Suppressor macrophage treated with lipopolysaccharide for 1 hour (primary cell): ENCODE results near the gene ZBTB7C.

Experiments used
- DNase-seq, 3 donors: peaks; one replicate each; pipeline ENCODE4 v3.0.0-alpha.2; 2020 to 2022

The ZBTB7C gene

GRCh38 chr18:48208432-48209140, 200.6 kb downstream of the ZBTB7C start:
- no peak for DNase-seq

GRCh38 chr18:48207733-48208132, 201.4 kb downstream of the ZBTB7C start:
- DNase-seq, result no peak

GRCh38 chr18:48206887-48207286, 202.3 kb downstream of the ZBTB7C start:
- no peak for DNase-seq

- no peak for DNase-seq
These were observed 205.1 kb downstream of the ZBTB7C start for GRCh38 chr18:48203961-48204666.

DNA sequence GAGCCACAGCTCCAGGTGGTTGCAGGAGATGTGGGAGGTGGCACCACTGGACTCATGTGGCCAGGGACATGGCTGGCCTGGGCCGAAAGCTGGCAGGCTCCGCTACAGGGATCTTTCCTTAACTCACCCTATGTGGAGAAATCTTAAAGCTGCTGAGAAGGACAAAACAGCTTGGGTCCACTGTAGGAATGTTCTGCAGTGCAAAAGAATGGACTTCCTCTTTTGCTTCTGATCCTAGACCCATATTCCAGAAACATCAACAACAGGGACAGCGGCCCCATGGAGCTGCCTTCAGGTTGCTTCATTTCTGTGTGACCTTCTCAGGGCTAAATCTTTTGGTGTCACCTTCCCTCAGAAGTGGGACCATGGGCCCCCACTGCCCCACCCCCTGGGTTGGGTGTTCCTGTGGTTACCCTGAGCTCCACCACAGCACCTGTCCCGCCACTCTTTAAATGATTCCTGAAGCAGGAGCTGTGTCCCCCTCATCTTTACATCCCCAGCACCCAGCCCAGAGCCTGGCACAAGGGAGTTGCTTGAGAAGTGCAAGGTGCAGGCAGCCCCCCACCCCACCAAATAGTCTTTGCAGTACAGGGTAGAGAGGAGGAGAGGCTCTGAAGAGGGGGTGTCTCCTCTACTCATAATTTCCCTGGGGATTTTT, 205.8 kb downstream of the ZBTB7C start:
- no peak for DNase-seq

- DNase-seq, result no peak
These were observed 206.6 kb downstream of the ZBTB7C start for GRCh38 chr18:48202350-48203260.

DNA sequence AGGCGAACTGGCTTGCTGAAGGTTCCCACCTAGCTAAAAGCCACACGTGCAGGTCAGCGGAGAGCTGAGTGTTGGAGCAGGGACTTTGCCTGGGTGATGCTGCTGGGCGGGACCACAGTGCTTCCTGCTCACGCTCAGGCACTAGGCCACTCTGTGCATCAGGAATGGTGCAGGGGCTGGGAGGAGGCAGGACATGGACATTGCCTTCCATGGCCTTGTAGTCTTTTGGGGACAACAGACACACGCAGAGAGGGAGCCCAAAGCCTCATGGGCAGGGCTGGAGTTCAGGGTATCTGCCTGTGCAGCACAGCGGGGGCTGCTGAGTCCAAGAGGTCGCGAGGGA, 207.2 kb downstream of the ZBTB7C start:
- DNase-seq, result no peak

DNA sequence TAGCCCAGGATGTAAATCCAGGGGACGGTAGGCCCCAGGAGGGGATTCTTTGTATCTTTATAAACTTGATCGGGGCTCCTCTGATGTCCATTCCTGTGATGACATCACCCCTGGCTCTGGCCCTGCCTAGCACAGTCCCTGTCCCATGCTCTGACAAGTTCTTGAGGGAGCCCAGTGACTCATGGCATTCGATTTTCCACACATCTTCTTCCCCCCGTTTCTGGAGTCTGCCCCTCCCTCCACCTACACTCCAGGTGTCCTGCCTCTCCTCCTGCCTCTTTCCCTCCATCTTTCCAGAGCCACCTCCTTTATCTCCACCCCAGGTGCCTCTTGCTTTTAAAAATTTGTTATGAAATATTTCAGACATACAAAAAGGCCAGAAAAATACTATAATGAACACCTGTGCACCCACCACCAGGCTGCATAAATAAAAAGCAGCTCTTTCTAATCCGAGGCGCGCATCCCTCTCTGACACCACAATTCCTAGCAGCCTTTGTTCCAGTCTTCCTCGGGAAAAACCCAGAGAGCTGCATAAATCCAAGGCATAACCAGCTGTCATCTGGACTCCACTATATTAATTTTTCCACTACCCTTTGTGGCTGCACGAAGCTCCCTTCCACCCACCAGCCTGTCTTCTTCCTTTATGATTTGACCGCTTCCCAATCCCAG, 207.7 kb downstream of the ZBTB7C start:
- DNase-seq, result no peak

GRCh38 chr18:48200631-48201336, 208.4 kb downstream of the ZBTB7C start:
- no peak for DNase-seq

DNA sequence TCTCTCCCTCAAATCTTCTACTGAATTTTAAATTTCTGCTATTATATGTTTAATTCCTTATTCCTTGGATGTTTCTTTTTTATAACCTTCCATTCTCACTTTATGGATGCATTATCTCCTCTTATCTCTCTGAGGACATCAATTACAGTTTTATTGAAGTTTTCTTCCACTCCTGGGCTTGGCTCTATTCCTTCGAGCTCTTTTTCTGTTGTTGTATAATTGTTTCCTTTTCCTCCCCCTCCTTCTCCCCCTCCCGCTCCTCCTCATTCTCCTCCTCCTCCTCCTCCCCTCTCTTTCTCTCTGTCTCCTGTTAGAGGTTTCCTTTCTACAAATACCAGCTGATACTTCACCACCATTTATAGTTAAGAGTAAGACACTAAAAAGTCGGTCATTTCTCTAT, 209.8 kb downstream of the ZBTB7C start:
- DNase-seq, result no peak

DNA sequence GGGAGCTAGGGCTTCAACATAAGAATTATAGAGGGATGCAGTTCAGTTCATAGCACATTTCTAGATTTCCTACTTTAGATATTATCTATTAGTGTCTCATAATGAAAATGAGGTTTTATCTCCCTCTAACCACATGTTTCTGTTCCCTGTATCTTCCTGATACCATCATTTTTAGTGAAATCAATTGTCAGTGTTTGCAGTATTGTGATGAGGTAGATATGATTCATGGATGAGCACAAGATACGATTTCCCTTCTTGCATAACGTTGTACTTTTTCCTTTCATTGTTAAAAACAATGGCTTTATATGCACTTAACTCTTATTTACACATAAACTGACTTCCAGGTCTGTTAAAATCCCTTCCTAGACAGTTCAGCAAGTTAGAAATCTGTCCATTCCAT, 211.4 kb downstream of the ZBTB7C start:
- peak; percentile 11 to 75 (median 56) for DNase-seq

- DNase-seq, result no peak
These were observed 213.4 kb downstream of the ZBTB7C start for GRCh38 chr18:48195787-48196186.

DNA sequence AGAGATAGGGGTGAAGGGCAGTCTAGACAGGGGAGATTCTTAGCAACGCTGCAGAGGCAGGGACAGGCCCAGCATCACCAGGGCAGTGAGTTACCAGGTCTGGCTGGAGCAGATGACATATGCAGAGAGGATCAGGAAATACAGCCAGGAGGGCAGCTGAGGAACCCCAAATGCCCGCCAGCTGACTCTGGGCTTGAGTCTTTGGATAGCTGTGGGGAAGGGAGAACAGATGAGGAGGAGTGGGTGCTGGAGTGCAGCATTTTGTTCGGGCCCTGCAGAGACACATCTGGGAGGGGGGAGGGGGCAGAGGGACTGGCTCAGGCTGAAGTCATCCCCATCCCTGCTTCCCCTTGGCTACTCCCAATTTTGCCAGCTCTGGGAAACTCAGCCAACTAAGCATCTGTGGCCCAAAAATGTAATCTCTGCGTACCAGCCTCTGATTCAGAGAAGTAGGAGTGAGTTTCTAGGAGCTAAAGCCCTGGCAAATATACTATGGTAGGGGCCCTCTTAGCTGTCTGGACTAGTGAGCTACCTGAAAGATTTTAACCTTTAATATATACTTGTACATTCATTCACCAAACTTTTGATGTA, 214.5 kb downstream of the ZBTB7C start:
- no peak for DNase-seq

- DNase-seq, result no peak
These were observed 215.4 kb downstream of the ZBTB7C start for GRCh38 chr18:48193521-48194492.

DNA sequence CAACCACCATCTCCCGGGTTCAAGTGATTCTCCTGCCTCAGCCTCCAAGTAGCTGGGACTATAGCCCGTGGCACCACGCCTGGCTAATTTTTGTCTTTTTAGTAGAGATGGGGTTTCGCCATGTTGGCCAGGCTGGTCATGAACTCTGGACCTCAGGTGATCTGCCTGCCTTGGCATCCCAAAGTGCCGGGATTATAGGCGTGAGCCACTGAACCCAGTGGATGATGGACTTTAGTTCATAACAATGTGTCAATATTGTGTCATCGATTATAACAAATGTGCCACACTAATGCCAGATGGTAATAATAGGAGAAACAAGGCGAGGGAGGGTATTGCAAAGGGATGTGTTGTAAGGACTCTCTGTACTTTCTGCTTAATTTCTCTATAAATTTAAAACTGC, 216.6 kb downstream of the ZBTB7C start:
- DNase-seq, result no peak

DNA sequence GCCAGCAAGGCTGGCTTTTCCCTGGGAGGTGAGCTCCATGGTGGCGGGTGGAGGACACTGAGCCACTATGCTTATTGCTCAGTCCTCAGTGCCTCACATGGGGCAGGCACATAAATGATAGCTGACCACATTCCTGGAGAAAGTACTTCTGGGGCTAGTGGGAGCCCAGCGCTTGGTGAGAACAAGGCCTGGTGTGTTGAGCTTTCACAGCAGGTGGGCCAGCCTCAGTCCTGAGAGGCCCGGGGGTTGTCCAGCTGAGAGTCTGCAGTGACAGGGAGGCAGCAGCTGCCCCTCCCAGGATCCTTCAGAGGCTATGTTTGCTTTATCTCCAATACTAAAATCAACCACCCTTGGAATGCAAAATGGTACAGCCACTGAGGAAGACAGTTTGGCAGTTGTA, 217.7 kb downstream of the ZBTB7C start:
- DNase-seq, result no peak

DNA sequence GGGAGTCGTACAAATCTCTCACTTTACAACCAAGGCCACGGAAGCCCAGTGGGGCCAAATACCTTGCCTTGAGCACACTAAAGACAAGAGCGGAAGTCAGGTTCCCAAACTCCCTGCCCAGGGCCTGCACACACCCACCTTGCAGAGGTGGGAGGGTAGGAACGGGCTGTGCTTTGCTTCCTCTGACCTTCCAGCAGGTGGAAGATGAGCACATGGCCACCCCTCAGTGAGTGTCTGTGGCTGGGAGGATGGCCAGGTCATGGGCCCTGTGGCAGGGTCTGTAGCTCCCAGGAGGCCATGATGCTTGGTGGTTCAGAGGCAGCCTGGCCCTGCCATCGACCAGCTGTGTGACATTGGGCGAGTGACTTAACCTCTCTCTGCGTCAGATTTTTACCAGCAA, 218.2 kb downstream of the ZBTB7C start:
- no peak for DNase-seq

DNA sequence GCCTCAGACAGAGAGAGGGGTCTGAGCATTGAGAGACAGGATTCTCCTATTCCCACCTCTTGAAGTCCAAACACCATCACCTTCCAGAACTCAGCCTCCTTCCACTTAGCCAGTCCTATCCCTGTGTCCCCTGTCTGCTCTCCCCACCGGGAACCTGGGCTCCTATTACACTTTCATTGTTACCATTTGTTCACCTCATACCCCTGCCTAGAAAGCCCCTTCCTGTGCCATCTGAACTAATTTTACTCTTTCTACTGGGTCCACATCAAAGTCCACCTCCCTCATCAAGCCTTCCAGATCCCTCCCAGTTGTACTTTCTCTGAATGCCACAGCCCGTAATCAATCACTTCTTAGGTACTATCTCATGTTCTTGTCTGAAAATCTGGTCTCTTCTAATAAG, 220.6 kb downstream of the ZBTB7C start:
- DNase-seq, result no peak

- no peak for DNase-seq
These were observed 222.3 kb downstream of the ZBTB7C start for GRCh38 chr18:48186861-48187260.

DNA sequence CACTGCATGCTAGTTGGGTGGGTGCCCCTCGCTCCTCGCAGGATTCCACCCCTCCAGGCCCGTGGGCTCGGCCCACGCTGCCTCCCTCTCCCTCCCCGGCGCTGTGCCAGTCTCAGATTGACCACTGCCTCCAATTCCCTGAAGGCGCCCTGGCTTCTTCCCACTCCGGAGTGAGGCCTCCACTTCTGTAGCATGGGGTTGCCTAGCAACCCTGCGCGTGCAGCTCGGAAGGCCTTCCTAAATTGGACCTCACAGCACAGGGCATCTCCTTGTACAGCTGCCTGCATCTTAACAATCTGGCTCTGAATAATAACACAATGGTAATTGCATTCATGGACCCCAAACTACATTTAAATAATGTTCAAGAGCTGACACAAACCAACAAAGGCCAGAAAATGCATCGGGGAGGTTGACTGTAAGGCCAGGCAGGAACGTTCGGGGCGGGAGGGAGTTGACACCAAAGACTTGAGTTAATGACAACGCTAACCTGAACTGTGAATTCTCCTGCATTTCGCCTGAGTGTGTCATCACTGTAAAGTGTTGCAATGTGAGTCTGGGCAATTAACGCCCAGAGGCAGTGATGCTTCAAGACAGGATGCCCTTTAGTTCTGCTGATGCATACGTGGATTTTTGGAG, 222.9 kb downstream of the ZBTB7C start:
- DNase-seq, result no peak
